Stomach (tissue), 9 donors: ENCODE measurements around the gene FER1L5. TPM values are rescaled to one million over a fixed set of nuclear protein-coding genes. Genes with fewer than 3 reads are reported as not detected.

ENCODE experiments used
- DNase-seq, 2 donors: peaks; one replicate each; pipeline versions ENCODE4 v3.0.0 to v3.0.0-alpha.2; 2013 to 2019
- H3K27ac ChIP-seq, 5 donors: fragments of 200-600 bp in 4 of 5; sonication (generic) in 4 of 5; one replicate each; pipeline ENCODE4 v1.5.1; 2013 to 2019; ENCODE audit warnings: mild to moderate bottlenecking in 1 of 5, moderate library complexity in 1 of 5
- H3K27me3 ChIP-seq, 3 donors: fragments of 200-600 bp; sonication (generic); one replicate each; pipeline ENCODE4 v1.5.1; 2017 to 2019; ENCODE audit warnings: mixed run types in 1 of 3
- H3K36me3 ChIP-seq, 4 donors: fragments of 200-600 bp; sonication (generic); 1 replicate in 3 of 4; 2 replicates in 1 of 4; pipeline ENCODE4 v1.5.1; 2016 to 2019
- H3K4me1 ChIP-seq, 4 donors: fragments of 200-600 bp; sonication (generic); one replicate each; pipeline ENCODE4 v1.5.1; 2016 to 2019
- H3K4me3 ChIP-seq, 4 donors: fragments of 200-600 bp; sonication (generic) in 3 of 4; one replicate each; pipeline ENCODE4 v1.5.1; 2016 to 2019; ENCODE audit warnings: mild to moderate bottlenecking in 1 of 4
- H3K9me3 ChIP-seq, 4 donors: fragments of 200-600 bp; sonication (generic); one replicate each; pipeline ENCODE4 v1.5.1; 2016 to 2019
- CTCF ChIP-seq, 7 experiments: fragments of 450-650 bp in 4 of 7; fragments of 200-600 bp in 3 of 7; sonication (generic) in 3 of 7; IDR thresholded peaks; one replicate each; pipeline ENCODE4 v1.5.1; 2016 to 2019; ENCODE audit warnings: antibody characterized with exemption in 7 of 7, control low read depth in 2 of 7, mild to moderate bottlenecking in 1 of 7
- EP300 ChIP-seq: sonication (generic); formaldehyde crosslinking; IDR thresholded peaks from one replicate; pipeline ENCODE4 v1.6.1; 2017; ENCODE audit warnings: antibody characterized with exemption
- POLR2A ChIP-seq, 4 donors: fragments of 450-650 bp; IDR thresholded peaks; one replicate each; pipeline ENCODE4 v1.6.1; 2016; ENCODE audit warnings: antibody characterized with exemption in 4 of 4, control low read depth in 2 of 4, mild to moderate bottlenecking in 1 of 4, moderate library complexity in 1 of 4
- POLR2AphosphoS5 ChIP-seq, 3 donors: sonication (generic); formaldehyde crosslinking; IDR thresholded peaks; one replicate each; pipeline ENCODE4 v1.6.1; 2016; ENCODE audit warnings: antibody characterized with exemption in 3 of 3
- WGBS, 5 donors: extraction: QIAGEN DNeasy Blood & Tissue Kit in 3 of 5; methylation state at CpG; one replicate each; pipeline versions ENCODE4 v1.1.5 to v1.1.7; 2013 to 2018; 5-methylcytosine and 5-hydroxymethylcytosine counted together
- intact Hi-C: fragments of 100-400 bp; cut with DNase I; formaldehyde crosslinking; loops from one replicate; pipeline ENCODE4 v1.15.1; 2023; ENCODE audit warnings: low total_unique reads
- polyA plus RNA-seq, 3 donors: library from polyadenylated mRNA; stranded (reverse); fragments of 200-250 nt; gene quantifications; one replicate each; pipeline ENCODE4 v1.2.3, GENCODE V29; 2013
- total RNA-seq, 5 donors: library from RNA; depleted of rRNA; stranded (reverse); fragments of >200 nt; gene quantifications; one replicate each; pipeline versions ENCODE4 v1.1.0 to v1.2.3, GENCODE V29; 2014 to 2016
- donor health status: healthy with polysubstance abuse.
- donor health status: Bipolar disorder and iron deficiency.
- donor health status: healthy.

Gene FER1L5
- total and polyA plus RNA-seq, 8 donors: 0.03 to 0.73 (median 0.06) TPM; not detected in 5

GRCh38 chr2:96608469-96609455, 33.8 kb upstream of the FER1L5 start:
- H3K27ac ChIP-seq: no peak overlapping the region
- no peak for DNase-seq
- intact Hi-C loops: no loop called here
- no peak overlapping the region for H3K4me3 ChIP-seq
- H3K9me3 ChIP-seq: no peaks in the 10 kb centered on the region
- H3K36me3 ChIP-seq: peaks cover 95 to 100% (median 100%) of the 10 kb centered on the region in 4 donors
- TF ChIP-seq EP300 (no peak), CTCF (IDR thresholded peaks at IDR 0.05) (no peak), POLR2A (IDR thresholded peaks at IDR 0.05) (no peak), POLR2AphosphoS5 (IDR thresholded peaks at IDR 0.05) (no peak)
- WGBS, 5 donors: 83 to 91% (median 89%) methylated on average over 12 to 13 of the region's 13 CpGs
- peaks cover 0 to 10% (median 2%) of the 10 kb centered on the region in 4 donors for H3K4me1 ChIP-seq
- no peaks in the 10 kb centered on the region for H3K27me3 ChIP-seq

- Histone ChIP-seq H3K4me3 (no peak overlapping the region), H3K4me1 (peaks cover 0 to 21% (median 4%) of the 10 kb centered on the region in 4 donors), H3K27ac (no peak overlapping the region), H3K9me3 (no peaks in the 10 kb centered on the region), H3K27me3 (no peaks in the 10 kb centered on the region), H3K36me3 (peaks cover 43 to 92% (median 80%) of the 10 kb centered on the region in 4 donors)
- no peak for TF ChIP-seq POLR2AphosphoS5 (IDR thresholded peaks at IDR 0.05)
- TF ChIP-seq EP300: no peak
- no peak for TF ChIP-seq CTCF (IDR thresholded peaks at IDR 0.05)
- no peak for TF ChIP-seq POLR2A (IDR thresholded peaks at IDR 0.05)
- intact Hi-C loops: no loop called here
- WGBS, 5 donors: 94 to 97% (median 95%) methylated on average over 1 of the region's 1 CpG
- DNase-seq: no peak
Measured at GRCh38 chr2:96616128-96616527, 26.4 kb upstream of the FER1L5 start.

- peaks cover 38 to 92% (median 77%) of the 10 kb centered on the region in 4 donors for H3K36me3 ChIP-seq
- no peak for DNase-seq
- WGBS, 5 donors: 90 to 95% (median 93%) methylated on average over 6 of the region's 6 CpGs
- H3K27me3 ChIP-seq: no peaks in the 10 kb centered on the region
- peaks cover 0 to 21% (median 4%) of the 10 kb centered on the region in 4 donors for H3K4me1 ChIP-seq
- no peaks in the 10 kb centered on the region for H3K9me3 ChIP-seq
- TF ChIP-seq CTCF (IDR thresholded peaks at IDR 0.05) (no peak), POLR2AphosphoS5 (IDR thresholded peaks at IDR 0.05) (no peak), POLR2A (IDR thresholded peaks at IDR 0.05) (no peak), EP300 (no peak)
- H3K27ac ChIP-seq: no peak overlapping the region
- H3K4me3 ChIP-seq: no peak overlapping the region
- intact Hi-C loops: no loop called here
Measured at GRCh38 chr2:96616535-96616934, 26.0 kb upstream of the FER1L5 start.

- WGBS, 5 donors: 89 to 96% (median 93%) methylated on average over 4 of the region's 4 CpGs
- no peak overlapping the region for H3K4me3 ChIP-seq
- DNase-seq: no peak
- peaks cover 34 to 89% (median 72%) of the 10 kb centered on the region in 4 donors for H3K36me3 ChIP-seq
- no peaks in the 10 kb centered on the region for H3K9me3 ChIP-seq
- no peaks in the 10 kb centered on the region for H3K27me3 ChIP-seq
- TF ChIP-seq EP300: no peak
- TF ChIP-seq POLR2AphosphoS5 (IDR thresholded peaks at IDR 0.05): no peak
- no peak for TF ChIP-seq POLR2A (IDR thresholded peaks at IDR 0.05)
- TF ChIP-seq CTCF (IDR thresholded peaks at IDR 0.05): no peak
- peaks cover 0 to 21% (median 4%) of the 10 kb centered on the region in 4 donors for H3K4me1 ChIP-seq
- H3K27ac ChIP-seq: peak overlapping the region in 3 of 5 donors; percentile 31 to 42 (median 34)
- intact Hi-C loops: no loop called here
Measured at GRCh38 chr2:96617012-96617411, 25.6 kb upstream of the FER1L5 start.
